ENCODE data around the gene MGARP.

- no peak for TF ChIP-seq NFRKB (IDR thresholded peaks at IDR 0.05)
- no peak for TF ChIP-seq L3MBTL2 (conservative IDR thresholded peaks at IDR 0.05)
Observed at GRCh38 chr4:139299536-139299935, 19.5 kb upstream of the MGARP start.

Data from HEK293T (cell line).